Measurements from ENCODE around the gene TMC4. TPM values are rescaled to one million over a fixed set of nuclear protein-coding genes. Genes with fewer than 3 reads are reported as not detected.

The TMC4 gene
- total and polyA plus RNA-seq, 4 donors: 0.23 to 2.4 (median 1.4) TPM

DNA sequence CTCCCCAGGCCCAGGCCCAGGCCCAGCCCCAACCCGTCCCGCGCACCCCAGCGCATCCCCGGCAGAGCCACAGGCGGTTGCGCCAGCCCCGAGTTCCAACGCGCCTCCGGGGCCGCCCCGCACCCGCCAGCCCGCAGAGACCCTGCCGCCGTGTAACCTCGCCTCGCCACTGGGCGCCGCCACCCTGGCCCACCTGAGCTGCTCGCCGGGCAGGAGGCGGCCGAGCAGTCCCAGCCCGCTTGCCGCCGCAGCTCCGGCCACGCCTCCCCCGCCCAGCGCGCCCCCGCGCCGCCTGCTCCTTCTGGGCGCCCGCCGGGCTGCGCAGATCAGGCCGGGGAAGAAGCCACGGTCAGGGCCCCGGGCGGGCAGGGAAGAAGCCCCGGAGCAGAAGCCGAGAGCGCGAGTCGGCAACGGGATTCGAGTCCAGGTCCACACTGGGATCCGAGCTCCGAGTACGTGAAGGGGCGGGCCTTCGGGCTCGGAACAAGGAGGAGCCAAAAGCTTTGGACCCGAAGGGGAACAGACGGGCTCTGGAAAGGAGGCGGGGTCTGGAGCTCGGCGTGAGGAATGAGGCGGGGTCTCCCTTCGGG is 16.3 kb upstream of the TMC4 start, which contains the start of gene MBOAT7:
MBOAT7 (minus strand) TSS at position 436 of the 590 bp plus-strand sequence. CDS start 1,072 bp downstream, outside the sequence.
- Histone ChIP-seq H3K27ac (ENCODE audit: low read depth in 1 of 2, low read length in 2 of 2) (peak within 1 kb of the TSS; percentile 96 to 99), H3K9ac (ENCODE audit: low read depth in 1 of 2, low read length in 2 of 2) (peak within 1 kb of the TSS; percentile 77 to 96), H3K27me3 (ENCODE audit: control insufficient read depth in 4 of 4, insufficient read depth in 4 of 4, low read length in 3 of 4) (no peaks in the 10 kb centered on the region), H3K9me3 (ENCODE audit: control insufficient read depth in 4 of 4, low read length in 3 of 4) (no peaks in the 10 kb centered on the region), H3K4me1 (ENCODE audit: control insufficient read depth in 4 of 4, insufficient read depth in 4 of 4, low read length in 3 of 4) (peaks cover 9 to 22% (median 15%) of the 10 kb centered on the region in 4 donors), H3K36me3 (ENCODE audit: control insufficient read depth in 4 of 4, insufficient read depth in 3 of 4, low read depth in 1 of 4, low read length in 3 of 4) (peaks cover 2 to 14% (median 8%) of the 10 kb centered on the region in 4 donors), H3K4me3 (ENCODE audit: low read depth in 1 of 3, low read length in 3 of 3) (peak within 1 kb of the TSS; percentile 58 to 80 (median 75))
- WGBS: under 1% methylated on average over 64 of the region's 64 CpGs
- DNase-seq (ENCODE audit: low spot score): no peak
- TF ChIP-seq EGR1 (IDR thresholded peaks at IDR 0.05; ENCODE audit: low read depth in 2 of 2): no peak
- no peak for TF ChIP-seq NR2F2 (IDR thresholded peaks at IDR 0.05)
- TF ChIP-seq YY1 (IDR thresholded peaks at IDR 0.05): no peak
- TF ChIP-seq SP1 (IDR thresholded peaks at IDR 0.05): no peak
- TF ChIP-seq, protein P1, sequence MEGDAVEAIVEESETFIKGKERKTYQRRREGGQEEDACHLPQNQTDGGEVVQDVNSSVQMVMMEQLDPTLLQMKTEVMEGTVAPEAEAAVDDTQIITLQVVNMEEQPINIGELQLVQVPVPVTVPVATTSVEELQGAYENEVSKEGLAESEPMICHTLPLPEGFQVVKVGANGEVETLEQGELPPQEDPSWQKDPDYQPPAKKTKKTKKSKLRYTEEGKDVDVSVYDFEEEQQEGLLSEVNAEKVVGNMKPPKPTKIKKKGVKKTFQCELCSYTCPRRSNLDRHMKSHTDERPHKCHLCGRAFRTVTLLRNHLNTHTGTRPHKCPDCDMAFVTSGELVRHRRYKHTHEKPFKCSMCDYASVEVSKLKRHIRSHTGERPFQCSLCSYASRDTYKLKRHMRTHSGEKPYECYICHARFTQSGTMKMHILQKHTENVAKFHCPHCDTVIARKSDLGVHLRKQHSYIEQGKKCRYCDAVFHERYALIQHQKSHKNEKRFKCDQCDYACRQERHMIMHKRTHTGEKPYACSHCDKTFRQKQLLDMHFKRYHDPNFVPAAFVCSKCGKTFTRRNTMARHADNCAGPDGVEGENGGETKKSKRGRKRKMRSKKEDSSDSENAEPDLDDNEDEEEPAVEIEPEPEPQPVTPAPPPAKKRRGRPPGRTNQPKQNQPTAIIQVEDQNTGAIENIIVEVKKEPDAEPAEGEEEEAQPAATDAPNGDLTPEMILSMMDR (IDR thresholded peaks at IDR 0.05; ENCODE audit: low read depth, low read length, missing input control): peak; percentile 17
- no peak for TF ChIP-seq RXRA (IDR thresholded peaks at IDR 0.05)
- TF ChIP-seq FOXA1 (IDR thresholded peaks at IDR 0.05): no peak

DNA sequence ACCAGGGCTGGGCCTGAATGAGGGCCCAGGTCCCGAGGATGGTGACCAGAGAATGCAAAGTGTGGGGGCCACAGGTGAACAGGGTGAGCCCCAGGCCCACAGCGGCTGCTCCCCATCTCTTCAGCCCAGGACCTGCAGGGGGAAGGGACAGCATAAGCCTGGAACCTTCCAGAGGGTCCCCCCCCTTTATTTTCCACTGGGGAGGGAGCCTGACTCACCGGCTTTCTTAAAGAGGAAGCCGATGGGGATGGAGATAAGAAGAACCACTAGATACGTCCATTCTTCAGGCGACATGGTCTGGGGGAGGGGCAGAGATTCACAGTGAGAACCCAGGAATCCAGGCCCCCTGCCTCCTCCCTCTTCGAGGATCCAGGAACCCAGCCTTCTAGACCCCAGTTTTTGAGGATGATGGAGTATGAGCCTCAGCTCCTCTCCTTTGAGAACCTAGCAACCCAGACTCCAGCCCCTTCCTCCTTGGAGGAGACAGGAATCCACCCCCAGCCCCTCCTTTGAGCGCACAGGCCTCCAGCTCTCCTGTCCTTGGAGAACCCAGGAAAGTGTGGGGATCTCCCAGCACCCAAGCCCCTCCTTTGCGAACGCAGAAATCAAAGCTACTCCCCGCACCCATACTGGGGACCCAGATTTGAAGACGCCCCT is 15.4 kb upstream of the TMC4 start:
- WGBS: 53% methylated on average over 12 of the region's 12 CpGs

More for the DNA sequence above, 15.4 kb upstream of the TMC4 start:
- H3K4me3 ChIP-seq (ENCODE audit: low read depth in 1 of 3, low read length in 3 of 3): peak overlapping the region in 2 of 3 donors; percentile 58 to 80
- no peak for DNase-seq (ENCODE audit: low spot score)
- peaks cover under 1 to 9% (median 4%) of the 10 kb centered on the region in 4 donors for H3K36me3 ChIP-seq (ENCODE audit: control insufficient read depth in 4 of 4, insufficient read depth in 3 of 4, low read depth in 1 of 4, low read length in 3 of 4)
- H3K27ac ChIP-seq (ENCODE audit: low read depth in 1 of 2, low read length in 2 of 2): peak overlapping the region; percentile 96 to 99
- H3K4me1 ChIP-seq (ENCODE audit: control insufficient read depth in 4 of 4, insufficient read depth in 4 of 4, low read length in 3 of 4): peaks cover 9 to 22% (median 15%) of the 10 kb centered on the region in 4 donors
- no peaks in the 10 kb centered on the region for H3K9me3 ChIP-seq (ENCODE audit: control insufficient read depth in 4 of 4, low read length in 3 of 4)
- TF ChIP-seq, protein P2, sequence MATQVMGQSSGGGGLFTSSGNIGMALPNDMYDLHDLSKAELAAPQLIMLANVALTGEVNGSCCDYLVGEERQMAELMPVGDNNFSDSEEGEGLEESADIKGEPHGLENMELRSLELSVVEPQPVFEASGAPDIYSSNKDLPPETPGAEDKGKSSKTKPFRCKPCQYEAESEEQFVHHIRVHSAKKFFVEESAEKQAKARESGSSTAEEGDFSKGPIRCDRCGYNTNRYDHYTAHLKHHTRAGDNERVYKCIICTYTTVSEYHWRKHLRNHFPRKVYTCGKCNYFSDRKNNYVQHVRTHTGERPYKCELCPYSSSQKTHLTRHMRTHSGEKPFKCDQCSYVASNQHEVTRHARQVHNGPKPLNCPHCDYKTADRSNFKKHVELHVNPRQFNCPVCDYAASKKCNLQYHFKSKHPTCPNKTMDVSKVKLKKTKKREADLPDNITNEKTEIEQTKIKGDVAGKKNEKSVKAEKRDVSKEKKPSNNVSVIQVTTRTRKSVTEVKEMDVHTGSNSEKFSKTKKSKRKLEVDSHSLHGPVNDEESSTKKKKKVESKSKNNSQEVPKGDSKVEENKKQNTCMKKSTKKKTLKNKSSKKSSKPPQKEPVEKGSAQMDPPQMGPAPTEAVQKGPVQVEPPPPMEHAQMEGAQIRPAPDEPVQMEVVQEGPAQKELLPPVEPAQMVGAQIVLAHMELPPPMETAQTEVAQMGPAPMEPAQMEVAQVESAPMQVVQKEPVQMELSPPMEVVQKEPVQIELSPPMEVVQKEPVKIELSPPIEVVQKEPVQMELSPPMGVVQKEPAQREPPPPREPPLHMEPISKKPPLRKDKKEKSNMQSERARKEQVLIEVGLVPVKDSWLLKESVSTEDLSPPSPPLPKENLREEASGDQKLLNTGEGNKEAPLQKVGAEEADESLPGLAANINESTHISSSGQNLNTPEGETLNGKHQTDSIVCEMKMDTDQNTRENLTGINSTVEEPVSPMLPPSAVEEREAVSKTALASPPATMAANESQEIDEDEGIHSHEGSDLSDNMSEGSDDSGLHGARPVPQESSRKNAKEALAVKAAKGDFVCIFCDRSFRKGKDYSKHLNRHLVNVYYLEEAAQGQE (IDR thresholded peaks at IDR 0.05): no peak
- TF ChIP-seq HNF4G (IDR thresholded peaks at IDR 0.05): no peak
- no peak for TF ChIP-seq SP1 (IDR thresholded peaks at IDR 0.05)
- no peak for TF ChIP-seq TAF1 (conservative IDR thresholded peaks at IDR 0.05)
- TF ChIP-seq HNF4A (conservative IDR thresholded peaks at IDR 0.05): no peak
- TF ChIP-seq JUND (IDR thresholded peaks at IDR 0.05): no peak
- TF ChIP-seq, protein P3, sequence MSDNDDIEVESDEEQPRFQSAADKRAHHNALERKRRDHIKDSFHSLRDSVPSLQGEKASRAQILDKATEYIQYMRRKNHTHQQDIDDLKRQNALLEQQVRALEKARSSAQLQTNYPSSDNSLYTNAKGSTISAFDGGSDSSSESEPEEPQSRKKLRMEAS (IDR thresholded peaks at IDR 0.05): no peak
- TF ChIP-seq FOXA1 (IDR thresholded peaks at IDR 0.05): no peak
- TF ChIP-seq, protein P4, sequence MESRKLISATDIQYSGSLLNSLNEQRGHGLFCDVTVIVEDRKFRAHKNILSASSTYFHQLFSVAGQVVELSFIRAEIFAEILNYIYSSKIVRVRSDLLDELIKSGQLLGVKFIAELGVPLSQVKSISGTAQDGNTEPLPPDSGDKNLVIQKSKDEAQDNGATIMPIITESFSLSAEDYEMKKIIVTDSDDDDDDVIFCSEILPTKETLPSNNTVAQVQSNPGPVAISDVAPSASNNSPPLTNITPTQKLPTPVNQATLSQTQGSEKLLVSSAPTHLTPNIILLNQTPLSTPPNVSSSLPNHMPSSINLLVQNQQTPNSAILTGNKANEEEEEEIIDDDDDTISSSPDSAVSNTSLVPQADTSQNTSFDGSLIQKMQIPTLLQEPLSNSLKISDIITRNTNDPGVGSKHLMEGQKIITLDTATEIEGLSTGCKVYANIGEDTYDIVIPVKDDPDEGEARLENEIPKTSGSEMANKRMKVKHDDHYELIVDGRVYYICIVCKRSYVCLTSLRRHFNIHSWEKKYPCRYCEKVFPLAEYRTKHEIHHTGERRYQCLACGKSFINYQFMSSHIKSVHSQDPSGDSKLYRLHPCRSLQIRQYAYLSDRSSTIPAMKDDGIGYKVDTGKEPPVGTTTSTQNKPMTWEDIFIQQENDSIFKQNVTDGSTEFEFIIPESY (IDR thresholded peaks at IDR 0.05): no peak
- no peak for TF ChIP-seq GABPA (IDR thresholded peaks at IDR 0.05 in 1 of 2, conservative IDR thresholded peaks at IDR 0.05 in 1 of 2)
- TF ChIP-seq RAD21 (IDR thresholded peaks at IDR 0.05): no peak
- no peak for TF ChIP-seq EGR1 (IDR thresholded peaks at IDR 0.05; ENCODE audit: low read depth in 2 of 2)
- TF ChIP-seq, protein P1 (IDR thresholded peaks at IDR 0.05; ENCODE audit: low read depth, low read length, missing input control): no peak
- TF ChIP-seq YY1 (IDR thresholded peaks at IDR 0.05): no peak
- no peak for TF ChIP-seq FOXA2 (IDR thresholded peaks at IDR 0.05)
- no peak for TF ChIP-seq NR2F2 (IDR thresholded peaks at IDR 0.05)
- TF ChIP-seq, protein P5, sequence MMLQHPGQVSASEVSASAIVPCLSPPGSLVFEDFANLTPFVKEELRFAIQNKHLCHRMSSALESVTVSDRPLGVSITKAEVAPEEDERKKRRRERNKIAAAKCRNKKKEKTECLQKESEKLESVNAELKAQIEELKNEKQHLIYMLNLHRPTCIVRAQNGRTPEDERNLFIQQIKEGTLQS (IDR thresholded peaks at IDR 0.05): no peak
- no peak for TF ChIP-seq RXRA (IDR thresholded peaks at IDR 0.05)
- H3K27me3 ChIP-seq (ENCODE audit: control insufficient read depth in 4 of 4, insufficient read depth in 4 of 4, low read length in 3 of 4): no peaks in the 10 kb centered on the region
- H3K9ac ChIP-seq (ENCODE audit: low read depth in 1 of 2, low read length in 2 of 2): peak overlapping the region; percentile 11 to 65
